ENCODE measurements around the gene TRIM5.
"Not testable (repeated sequence)": the region's sequence is repeated elsewhere in the genome, so short reads cannot be mapped to it uniquely, and the experiment has no call there.

Gene TRIM5

GRCh38 chr11:5671831-5672230 lies 13.0 kb downstream of the TRIM5 start:
- TF ChIP-seq, protein P1, sequence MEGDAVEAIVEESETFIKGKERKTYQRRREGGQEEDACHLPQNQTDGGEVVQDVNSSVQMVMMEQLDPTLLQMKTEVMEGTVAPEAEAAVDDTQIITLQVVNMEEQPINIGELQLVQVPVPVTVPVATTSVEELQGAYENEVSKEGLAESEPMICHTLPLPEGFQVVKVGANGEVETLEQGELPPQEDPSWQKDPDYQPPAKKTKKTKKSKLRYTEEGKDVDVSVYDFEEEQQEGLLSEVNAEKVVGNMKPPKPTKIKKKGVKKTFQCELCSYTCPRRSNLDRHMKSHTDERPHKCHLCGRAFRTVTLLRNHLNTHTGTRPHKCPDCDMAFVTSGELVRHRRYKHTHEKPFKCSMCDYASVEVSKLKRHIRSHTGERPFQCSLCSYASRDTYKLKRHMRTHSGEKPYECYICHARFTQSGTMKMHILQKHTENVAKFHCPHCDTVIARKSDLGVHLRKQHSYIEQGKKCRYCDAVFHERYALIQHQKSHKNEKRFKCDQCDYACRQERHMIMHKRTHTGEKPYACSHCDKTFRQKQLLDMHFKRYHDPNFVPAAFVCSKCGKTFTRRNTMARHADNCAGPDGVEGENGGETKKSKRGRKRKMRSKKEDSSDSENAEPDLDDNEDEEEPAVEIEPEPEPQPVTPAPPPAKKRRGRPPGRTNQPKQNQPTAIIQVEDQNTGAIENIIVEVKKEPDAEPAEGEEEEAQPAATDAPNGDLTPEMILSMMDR (IDR thresholded peaks at IDR 0.05; ENCODE audit: control insufficient read depth, extremely low read depth, insufficient read depth): no peak
- H3K4me3 ChIP-seq (ENCODE audit: low read depth, low read length): no peak overlapping the region
- DNase-seq (ENCODE audit: low read depth): no peak

- no peak for DNase-seq (ENCODE audit: low read depth)
- no peak overlapping the region for H3K4me3 ChIP-seq (ENCODE audit: low read depth, low read length)
- TF ChIP-seq, protein P1 (IDR thresholded peaks at IDR 0.05; ENCODE audit: control insufficient read depth, extremely low read depth, insufficient read depth): no peak
These were observed 18.5 kb downstream of the TRIM5 start for GRCh38 chr11:5666402-5666793.

DNA sequence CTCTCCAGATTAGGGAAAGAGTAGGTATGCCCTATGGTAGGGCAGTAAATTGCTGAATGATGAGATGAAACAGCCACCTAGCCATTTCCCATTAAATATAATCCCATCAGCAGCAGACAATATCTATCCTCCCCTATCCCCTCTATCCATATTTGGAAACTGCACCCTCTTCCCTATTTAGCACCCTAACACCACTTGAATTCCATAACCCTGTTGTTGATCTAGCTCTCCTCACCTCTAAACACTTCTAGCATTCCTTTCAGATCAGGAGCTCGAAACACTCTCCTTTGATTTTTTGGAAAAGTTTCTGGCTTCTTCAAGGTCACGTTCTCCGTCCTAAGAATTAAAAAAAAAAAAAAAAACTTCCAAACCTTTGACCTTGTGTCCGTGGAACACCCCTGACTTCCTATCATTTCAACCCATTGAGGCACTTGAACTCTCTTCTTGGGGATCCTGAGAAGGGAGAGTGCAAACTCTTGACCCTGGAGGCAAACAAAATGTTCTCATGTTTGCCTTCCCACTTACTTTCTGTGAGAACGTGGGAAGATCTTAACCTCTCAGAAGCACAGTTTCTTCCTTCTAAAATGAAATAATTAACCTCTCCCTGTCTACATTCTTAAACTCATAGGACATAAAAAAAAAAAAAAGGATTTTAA lies 19.0 kb downstream of the TRIM5 start:
- H3K4me3 ChIP-seq (ENCODE audit: low read depth, low read length): no peak overlapping the region
- DNase-seq (ENCODE audit: low read depth): no peak
- TF ChIP-seq, protein P1 (IDR thresholded peaks at IDR 0.05; ENCODE audit: control insufficient read depth, extremely low read depth, insufficient read depth): no peak

GRCh38 chr11:5665051-5665570 lies 19.8 kb downstream of the TRIM5 start:
- TF ChIP-seq, protein P1 (IDR thresholded peaks at IDR 0.05; ENCODE audit: control insufficient read depth, extremely low read depth, insufficient read depth): no peak
- no peak overlapping the region for H3K4me3 ChIP-seq (ENCODE audit: low read depth, low read length)
- no peak for DNase-seq (ENCODE audit: low read depth)

DNA sequence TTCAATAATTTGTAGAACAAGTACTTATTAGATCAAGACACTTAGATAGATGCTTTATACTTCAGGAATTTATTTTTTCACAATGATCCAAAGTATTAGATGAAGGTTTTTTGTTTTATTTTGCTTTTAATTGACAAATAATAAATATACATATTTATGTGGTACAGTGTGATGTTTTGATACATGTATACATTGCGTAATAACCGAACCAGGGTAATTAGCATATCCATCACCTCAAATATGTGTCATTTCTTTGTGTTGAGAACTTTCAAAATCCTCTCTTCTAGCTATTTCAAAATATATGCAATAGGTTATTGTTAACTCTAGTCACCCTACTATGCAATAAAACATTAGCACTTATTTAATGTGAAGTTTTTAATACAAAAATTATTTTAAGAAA lies 21.4 kb downstream of the TRIM5 start:
- TF ChIP-seq, protein P1 (IDR thresholded peaks at IDR 0.05; ENCODE audit: control insufficient read depth, extremely low read depth, insufficient read depth): no peak
- no peak for DNase-seq (ENCODE audit: low read depth)
- H3K4me3 ChIP-seq (ENCODE audit: low read depth, low read length): no peak overlapping the region

DNA sequence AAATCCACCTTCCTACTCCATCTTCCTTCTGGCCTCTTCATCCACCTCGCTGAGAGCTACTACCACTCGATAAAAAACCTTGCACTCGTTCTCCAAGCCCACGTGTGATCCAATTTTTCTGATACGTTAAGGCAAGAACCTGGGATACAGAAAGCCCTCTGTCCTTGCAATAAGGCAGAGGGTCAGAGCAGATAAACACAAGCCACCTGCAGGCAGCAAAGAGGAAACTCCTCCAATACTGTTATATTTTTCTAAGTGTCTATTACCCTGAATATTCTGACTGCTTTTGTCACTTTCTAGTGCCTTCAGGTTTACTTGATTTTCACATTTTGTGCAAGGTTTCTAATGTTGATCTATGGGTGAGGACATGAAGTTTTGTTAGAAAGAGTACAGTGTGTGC lies 26.6 kb downstream of the TRIM5 start:
- TF ChIP-seq, protein P1 (IDR thresholded peaks at IDR 0.05; ENCODE audit: control insufficient read depth, extremely low read depth, insufficient read depth): no peak
- no peak for DNase-seq (ENCODE audit: low read depth)
- no peak overlapping the region for H3K4me3 ChIP-seq (ENCODE audit: low read depth, low read length)

DNA sequence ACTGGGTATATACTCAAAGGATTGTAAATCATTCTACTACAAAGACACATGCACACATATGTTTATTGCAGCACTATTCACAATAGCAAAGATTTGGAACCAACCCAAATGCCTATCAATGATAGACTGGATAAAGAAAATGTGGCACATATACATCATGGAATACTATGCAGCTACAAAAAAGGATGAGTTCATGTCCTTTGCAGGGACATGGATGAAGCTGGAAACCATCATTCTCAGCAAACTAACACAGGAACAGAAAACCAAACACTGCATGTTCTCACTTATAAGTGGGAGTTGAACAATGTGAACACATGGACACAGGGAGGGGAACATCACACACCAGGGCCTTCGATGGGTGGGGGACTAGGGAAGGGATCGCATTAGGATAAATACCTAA lies 27.9 kb downstream of the TRIM5 start:
- H3K4me3 ChIP-seq (ENCODE audit: low read depth, low read length); DNase-seq (ENCODE audit: low read depth): not testable (repeated sequence)
